A673 (cell line): ENCODE data around the gene GNRH2. TPM values are rescaled to one million over a fixed set of nuclear protein-coding genes. Genes with fewer than 3 reads are reported as not detected.

Source experiments
- BruUV-seq: library from RNA; stranded (reverse); fragments of 400-500 nt; replicated peaks from 2 replicates; lab custom pipeline; 2021; lab: Mats Ljungman, UMichigan
- CTCF ChIA-PET: fragments of 300-600 bp; sonication (Branson Sonifier 250); formaldehyde crosslinking; loops from one replicate; lab custom pipeline; 2022; ENCODE audit warnings: antibody characterized with exemption; lab: Charles Lee
- POLR2A ChIA-PET: fragments of 300-600 bp; sonication (Branson Sonifier 250); formaldehyde crosslinking; loops from one replicate; lab custom pipeline; 2022; ENCODE audit warnings: antibody characterized with exemption; ENCODE audit not compliant: low non-redundant PET; lab: Charles Lee
- DNase-seq: peaks from one replicate; pipeline ENCODE4 v3.0.0-alpha.2; 2015; ENCODE audit warnings: low spot score
- H3K27ac ChIP-seq: fragments of 200-600 bp; sonication (generic); 2 replicates; pipeline ENCODE4 v1.5.1; 2016; ENCODE audit warnings: mixed run types, low read depth, mild to moderate bottlenecking, mixed read lengths, antibody characterized with exemption, low read length; ENCODE audit not compliant: poor library complexity, severe bottlenecking
- H3K27me3 ChIP-seq: fragments of 200-600 bp; sonication (generic); replicated peaks from 2 replicates; pipeline ENCODE4 v1.6.1; 2017; ENCODE audit warnings: mixed run types, low read depth, mild to moderate bottlenecking, mixed read lengths, antibody characterized with exemption, low read length; ENCODE audit not compliant: insufficient read depth, poor library complexity
- H3K36me3 ChIP-seq: fragments of 200-600 bp; sonication (generic); 2 replicates; pipeline ENCODE4 v1.6.1; 2016; ENCODE audit warnings: mixed run types, mild to moderate bottlenecking, mixed read lengths, antibody characterized with exemption, low read length; ENCODE audit not compliant: insufficient read depth, poor library complexity, severe bottlenecking
- H3K4me1 ChIP-seq: fragments of 200-600 bp; sonication (generic); 2 replicates; pipeline ENCODE4 v1.6.1; 2017; ENCODE audit warnings: mixed run types, mild to moderate bottlenecking, mixed read lengths, antibody characterized with exemption, low read length; ENCODE audit not compliant: insufficient read depth, poor library complexity, severe bottlenecking
- H3K4me3 ChIP-seq: fragments of 200-600 bp; sonication (generic); 2 replicates; pipeline ENCODE4 v1.5.1; 2016; ENCODE audit warnings: low read depth, mixed run types, mild to moderate bottlenecking, mixed read lengths, low read length; ENCODE audit not compliant: poor library complexity, severe bottlenecking
- H3K9me3 ChIP-seq: fragments of 200-600 bp; sonication (generic); 2 replicates; pipeline ENCODE4 v1.6.1; 2016; ENCODE audit warnings: mixed run types, low read depth, mild to moderate bottlenecking, mixed read lengths, antibody characterized with exemption, low read length; ENCODE audit not compliant: poor library complexity, severe bottlenecking
- CTCF ChIP-seq: fragments of 300-800, 200-600 bp; sonication (generic); conservative IDR thresholded peaks from 2 replicates; pipeline ENCODE4 v1.5.1; 2017; ENCODE audit warnings: low read depth, mild to moderate bottlenecking, antibody characterized with exemption, low read length, moderate library complexity, mixed read lengths
- EZH2 ChIP-seq: fragments of 200-600 bp; sonication (generic); IDR thresholded peaks from 2 replicates; pipeline ENCODE4 v1.6.1; 2017; ENCODE audit warnings: borderline replicate concordance, low read depth, mild to moderate bottlenecking, mixed read lengths, antibody characterized with exemption, low read length; ENCODE audit not compliant: poor library complexity, severe bottlenecking
- intact Hi-C: fragments of 100-400 bp; cut with micrococcal nuclease; formaldehyde crosslinking; loops from one replicate; pipeline ENCODE4 v1.10.0; 2022; ENCODE audit not compliant: unreplicated experiment
- total RNA-seq: library from RNA; stranded (reverse); gene quantifications from 2 replicates; pipeline ENCODE4 v1.2.3, GENCODE V29; 2021

Gene GNRH2
- total RNA-seq, 1 experiment from 2014 or later, result 1.5 TPM

GRCh38 chr20:3068075-3068474 lies 24.7 kb downstream of the GNRH2 start:
- no peaks in the 10 kb centered on the region for H3K36me3 ChIP-seq
- no TSS peak for BruUV-seq
- H3K27me3 ChIP-seq, result peaks cover 10% of the 10 kb centered on the region
- POLR2A ChIA-PET, result no interaction called here
- CTCF ChIA-PET, result no interaction called here
- no peak overlapping the region for H3K27ac ChIP-seq
- intact Hi-C loops, result no loop called here
- no peak for DNase-seq
- H3K4me3 ChIP-seq, result no peak overlapping the region
- TF ChIP-seq CTCF (no peak), EZH2 (no peak)
- no peaks in the 10 kb centered on the region for H3K9me3 ChIP-seq
- no peaks in the 10 kb centered on the region for H3K4me1 ChIP-seq

DNA sequence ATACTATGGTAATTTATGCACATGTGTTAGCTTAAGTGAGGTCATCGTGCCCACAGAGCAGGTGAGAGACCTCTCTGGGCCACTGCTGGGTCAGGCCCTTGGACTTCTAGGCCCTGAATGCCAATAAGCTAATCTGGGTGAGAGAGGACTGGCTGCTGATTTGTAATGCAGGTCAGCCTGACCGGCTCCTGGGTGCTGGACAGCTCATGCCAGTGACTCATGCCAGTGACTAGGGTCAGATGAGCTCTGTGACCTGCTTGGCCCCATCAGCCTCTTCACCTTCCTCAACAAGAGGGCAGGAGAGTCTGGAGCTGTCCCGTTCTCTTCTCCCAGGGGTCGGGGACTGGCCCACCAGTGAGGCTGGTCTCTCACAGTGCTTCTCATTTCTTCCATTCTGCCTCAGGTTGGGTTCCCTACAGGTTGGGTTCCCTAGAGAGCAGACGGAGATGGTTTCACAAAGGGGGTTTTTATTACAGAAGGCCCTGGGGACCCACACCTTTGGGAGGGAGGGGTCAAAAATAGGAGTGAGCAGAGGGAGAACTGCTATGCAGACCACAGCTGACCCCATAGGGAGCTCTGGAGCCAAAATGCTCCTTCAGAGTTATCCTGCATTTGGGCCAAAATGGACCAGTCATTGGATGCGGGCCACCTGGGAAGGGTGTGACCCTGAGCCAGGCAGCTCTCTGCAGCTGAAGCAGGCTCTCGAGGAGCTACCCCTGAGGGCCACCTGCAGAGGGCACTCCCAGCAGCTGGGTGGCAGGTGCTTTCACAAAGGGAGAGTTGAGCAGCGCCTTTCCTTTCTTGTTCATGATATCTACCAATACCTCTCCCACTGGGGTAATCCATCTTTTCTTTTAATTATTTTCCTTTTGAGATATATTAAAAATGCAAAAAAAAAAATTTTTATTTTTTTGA lies 25.8 kb downstream of the GNRH2 start:
- DNase-seq, result no peak
- Histone ChIP-seq H3K27me3 (peaks cover 10% of the 10 kb centered on the region), H3K4me3 (no peak overlapping the region), H3K27ac (no peak overlapping the region), H3K36me3 (no peaks in the 10 kb centered on the region), H3K9me3 (no peaks in the 10 kb centered on the region), H3K4me1 (no peaks in the 10 kb centered on the region)
- ChIA-PET CTCF (no interaction called here), POLR2A (no interaction called here)
- BruUV-seq, result no TSS peak
- intact Hi-C loops, result no loop called here
- TF ChIP-seq EZH2 (no peak), CTCF (0 out of 2 replicates have a peak, but pooled peaks have one; percentile 13)

DNA sequence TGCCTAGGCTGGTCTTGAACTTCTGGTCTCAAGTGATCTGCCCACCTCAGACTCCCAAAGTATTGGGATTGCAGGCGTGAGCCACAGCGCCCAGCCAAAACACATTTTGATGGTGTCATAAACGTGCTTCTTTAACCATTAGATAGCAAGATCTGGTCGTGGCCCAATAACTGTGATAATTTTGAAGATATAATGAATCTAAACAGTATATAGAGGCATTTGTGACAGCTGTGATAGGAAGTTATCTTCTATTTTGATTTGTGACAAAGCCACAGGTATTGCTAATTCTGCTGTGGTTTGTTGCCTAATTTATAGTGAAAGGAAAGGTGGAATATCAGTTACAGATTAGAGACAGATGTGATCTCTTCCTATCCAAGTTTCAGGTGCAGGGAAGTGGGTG lies 27.3 kb downstream of the GNRH2 start:
- no peak overlapping the region for H3K4me3 ChIP-seq
- no peaks in the 10 kb centered on the region for H3K4me1 ChIP-seq
- H3K27ac ChIP-seq, result no peak overlapping the region
- TF ChIP-seq EZH2 (no peak), CTCF (no peak)
- H3K9me3 ChIP-seq, result no peaks in the 10 kb centered on the region
- no peaks in the 10 kb centered on the region for H3K36me3 ChIP-seq
- ChIA-PET CTCF (no interaction called here), POLR2A (no interaction called here)
- DNase-seq, result no peak
- no TSS peak for BruUV-seq
- intact Hi-C loops, result no loop called here
- H3K27me3 ChIP-seq, result peaks cover 10% of the 10 kb centered on the region
